ENCODE data around the gene HEXD.
"Not testable (repeated sequence)": the region's sequence is repeated elsewhere in the genome, so short reads cannot be mapped to it uniquely, and the experiment has no call there.

Gene HEXD

GRCh38 chr17:82418001-82418986 lies at the start of gene HEXD, which contains the start of gene OGFOD3:
Gene HEXD, plus strand, starts transcription at chr17:82418347. Its CDS starts 1,453 bp downstream, at chr17:82419800.
Gene OGFOD3, minus strand, starts transcription at chr17:82418586. Its CDS starts 101 bp downstream, at chr17:82418485.
- peak; percentile 78 for DNase-seq (ENCODE audit: low read depth)

GRCh38 chr17:82369211-82369610 lies 48.9 kb upstream of the HEXD start:
- DNase-seq (ENCODE audit: low read depth): no peak

GRCh38 chr17:82370471-82371332 lies 47.4 kb upstream of the HEXD start:
- DNase-seq (ENCODE audit: low read depth): no peak

GRCh38 chr17:82371333-82372248 lies 46.6 kb upstream of the HEXD start, which contains the start of gene UTS2R:
Gene UTS2R, plus strand, starts transcription at chr17:82371765. Its CDS starts 2,560 bp downstream, at chr17:82374325.
- DNase-seq (ENCODE audit: low read depth): no peak

GRCh38 chr17:82372249-82373071 lies 45.7 kb upstream of the HEXD start:
- DNase-seq (ENCODE audit: low read depth): no peak

GRCh38 chr17:82373072-82373452 lies 45.1 kb upstream of the HEXD start:
- DNase-seq (ENCODE audit: low read depth): not testable (repeated sequence)

GRCh38 chr17:82373731-82374625 lies 44.2 kb upstream of the HEXD start:
- no peak for DNase-seq (ENCODE audit: low read depth)

- no peak for DNase-seq (ENCODE audit: low read depth)
Measured at GRCh38 chr17:82374626-82375331, 43.4 kb upstream of the HEXD start.

- DNase-seq (ENCODE audit: low read depth): no peak
Measured at GRCh38 chr17:82375359-82376041, 42.6 kb upstream of the HEXD start.

- DNase-seq (ENCODE audit: low read depth): no peak
Measured at GRCh38 chr17:82376042-82376730, 42.0 kb upstream of the HEXD start.

GRCh38 chr17:82377294-82377693 lies 40.9 kb upstream of the HEXD start:
- not testable (repeated sequence) for DNase-seq (ENCODE audit: low read depth)

GRCh38 chr17:82377924-82378740 lies 40.0 kb upstream of the HEXD start:
- DNase-seq (ENCODE audit: low read depth): no peak

GRCh38 chr17:82378741-82379021 lies 39.5 kb upstream of the HEXD start:
- no peak for DNase-seq (ENCODE audit: low read depth)

GRCh38 chr17:82380860-82381702 lies 37.1 kb upstream of the HEXD start:
- no peak for DNase-seq (ENCODE audit: low read depth)

GRCh38 chr17:82381703-82382009 lies 36.5 kb upstream of the HEXD start:
- not testable (repeated sequence) for DNase-seq (ENCODE audit: low read depth)

Measured in stimulated activated CD8-positive, alpha-beta memory T cell treated with anti-CD3 and anti-CD28 coated beads, Interleukin-12 subunit alpha, Interleukin-12 subunit beta, amount 100 ng/mL, for 4 hours (primary cell).